GM23338 (cell line): ENCODE data around the gene SEMA6B.

Experiments
- CREB1 ChIP-seq: fragments of 250-450 bp; sonication (Bioruptor Pico); IDR thresholded peaks from 2 replicates; pipeline ENCODE4 v1.5.0; 2020; ENCODE audit warnings: low read depth, mild to moderate bottlenecking, moderate library complexity
- CTCF ChIP-seq, 2 experiments: fragments of 200-600 bp in 1 of 2; sonication (generic) in 1 of 2; conservative IDR thresholded peaks; 2 replicates each; pipeline versions ENCODE4 v1.5.1 to v1.6.1; 2016 to 2017; ENCODE audit warnings: antibody characterized with exemption in 2 of 2, low read depth in 2 of 2, mild to moderate bottlenecking in 2 of 2, moderate library complexity in 1 of 2
- EZH2 ChIP-seq: fragments of 200-600 bp; sonication (generic); IDR thresholded peaks from one replicate; pipeline ENCODE4 v1.8.0; 2017; ENCODE audit warnings: antibody characterized with exemption, mild to moderate bottlenecking, low read depth; ENCODE audit not compliant: unreplicated experiment
- JUNB ChIP-seq: IDR thresholded peaks from one replicate; pipeline ENCODE4 v1.6.1; 2016; ENCODE audit warnings: antibody characterized with exemption; ENCODE audit not compliant: unreplicated experiment
- POLR2AphosphoS5 ChIP-seq: IDR thresholded peaks from 2 replicates; pipeline ENCODE4 v1.6.1; 2016; ENCODE audit warnings: antibody characterized with exemption, low read depth
- REST ChIP-seq: IDR thresholded peaks from one replicate; pipeline ENCODE4 v1.6.1; 2018; ENCODE audit warnings: antibody characterized with exemption; ENCODE audit not compliant: unreplicated experiment
- ZNF331 ChIP-seq: fragments of 250-450 bp; sonication (Bioruptor Pico); IDR thresholded peaks from 2 replicates; pipeline ENCODE4 v1.5.0; 2020; ENCODE audit warnings: low read depth, mild to moderate bottlenecking, moderate library complexity

- TF ChIP-seq POLR2AphosphoS5 (no peak), EZH2 (no peak), CTCF (conservative IDR thresholded peaks at IDR 0.05; ENCODE audit: low read depth in 2 of 2) (no peak), CREB1 (CRISPR knock-in tag) (no peak), JUNB (no peak), ZNF331 (no peak), REST (no peak)
Measured at GRCh38 chr19:4498694-4499093, 60.8 kb downstream of the SEMA6B start.
